OCI-LY7 (cell line): ENCODE results near the gene ARHGEF4. TPM values are rescaled to one million over a fixed set of nuclear protein-coding genes. Genes with fewer than 3 reads are reported as not detected.

Experiments
- BruUV-seq: library from RNA; stranded (reverse); fragments of 400-500 nt; replicated peaks from 2 replicates; lab custom pipeline; 2021; lab: Mats Ljungman, UMichigan
- CTCF ChIA-PET: fragments of 300-600 bp; sonication (Branson Sonifier 250); formaldehyde crosslinking; loops from one replicate; lab custom pipeline; 2022; ENCODE audit warnings: antibody characterized with exemption; ENCODE audit not compliant: unreplicated experiment; lab: Charles Lee
- POLR2A ChIA-PET: fragments of 300-600 bp; sonication (Branson Sonifier 250); formaldehyde crosslinking; loops from one replicate; lab custom pipeline; 2022; ENCODE audit warnings: antibody characterized with exemption; lab: Charles Lee
- DNase-seq: peaks from one replicate; pipeline ENCODE4 v3.0.0-alpha.2; 2015; ENCODE audit warnings: low spot score
- H2AFZ ChIP-seq: fragments of 200-600 bp; sonication (generic), shearing (Covaris generic); 2 replicates; pipeline ENCODE4 v1.6.1; 2014; ENCODE audit warnings: mild to moderate bottlenecking, antibody characterized with exemption, low read length, moderate library complexity
- H3K27ac ChIP-seq: fragments of 200-600 bp; sonication (generic); 2 replicates; pipeline ENCODE4 v1.5.1; 2014; ENCODE audit warnings: mixed run types, low read depth, mild to moderate bottlenecking, moderate library complexity, low read length, inconsistent platforms; ENCODE audit not compliant: poor library complexity, severe bottlenecking
- H3K36me3 ChIP-seq: fragments of 200-600 bp; sonication (generic); 2 replicates; pipeline ENCODE4 v1.6.1; 2014; ENCODE audit warnings: mild to moderate bottlenecking, antibody characterized with exemption, low read length, moderate library complexity, mixed read lengths; ENCODE audit not compliant: insufficient read depth
- H3K4me1 ChIP-seq: fragments of 200-600 bp; sonication (generic); 2 replicates; pipeline ENCODE4 v1.5.1; 2014; ENCODE audit warnings: mild to moderate bottlenecking, low read length; ENCODE audit not compliant: insufficient read depth, poor library complexity, severe bottlenecking
- H3K4me2 ChIP-seq: fragments of 200-600 bp; sonication (generic); 2 replicates; pipeline ENCODE4 v1.6.1; 2014; ENCODE audit warnings: mild to moderate bottlenecking, low read length
- H3K4me3 ChIP-seq: fragments of 200-600 bp; sonication (generic); 2 replicates; pipeline ENCODE4 v1.5.1; 2014; ENCODE audit warnings: mild to moderate bottlenecking, low read depth, low read length; ENCODE audit not compliant: poor library complexity, severe bottlenecking
- H3K79me2 ChIP-seq: fragments of 200-600 bp; sonication (generic); 2 replicates; pipeline ENCODE4 v1.6.1; 2016; ENCODE audit warnings: low read depth, mild to moderate bottlenecking, low read length, moderate library complexity, mixed read lengths; ENCODE audit not compliant: insufficient read depth
- H3K9me2 ChIP-seq: fragments of 200-600 bp; sonication (generic); 2 replicates; pipeline ENCODE4 v1.6.1; 2016; ENCODE audit warnings: mild to moderate bottlenecking, low read length, mixed read lengths; ENCODE audit not compliant: insufficient read depth
- H3K9me3 ChIP-seq: fragments of 200-600 bp; sonication (generic); 2 replicates; pipeline ENCODE4 v1.6.1; 2014; ENCODE audit warnings: mild to moderate bottlenecking, mixed run types, low read length, mixed read lengths
- H4K20me1 ChIP-seq: fragments of 200-600 bp; sonication (generic); 2 replicates; pipeline ENCODE4 v1.6.1; 2014; ENCODE audit warnings: mild to moderate bottlenecking, antibody characterized with exemption, low read length, moderate library complexity, mixed read lengths; ENCODE audit not compliant: insufficient read depth
- EZH2phosphoT487 ChIP-seq: fragments of 200-600 bp; sonication (generic); IDR thresholded peaks from 2 replicates; pipeline ENCODE4 v1.6.1; 2018; ENCODE audit warnings: low read depth, borderline replicate concordance, mild to moderate bottlenecking, mixed run types, antibody characterized with exemption, low read length, moderate library complexity, mixed read lengths
- intact Hi-C: fragments of 100-400 bp; cut with micrococcal nuclease; formaldehyde crosslinking; loops from one replicate; pipeline ENCODE4 v1.10.0; 2022; ENCODE audit not compliant: unreplicated experiment
- total RNA-seq, 2 experiments: library from RNA; depleted of rRNA in 1 of 2; stranded (reverse); fragments of >200 nt in 1 of 2; shearing (Covaris generic) in 1 of 2; gene quantifications; 2 replicates each; pipeline ENCODE4 v1.2.3, GENCODE V29; 2014 to 2022
- TF ChIP-seq, protein P1 (sequence below): fragments of 200-600 bp; sonication (generic); conservative IDR thresholded peaks from 2 replicates; pipeline ENCODE4 v1.5.1; 2014; ENCODE audit warnings: mild to moderate bottlenecking, antibody characterized with exemption, low read length, moderate library complexity, mixed read lengths

ARHGEF4 gene
- total RNA-seq, 2 experiments from 2014 or later: 1.1 to 1.7 TPM

DNA sequence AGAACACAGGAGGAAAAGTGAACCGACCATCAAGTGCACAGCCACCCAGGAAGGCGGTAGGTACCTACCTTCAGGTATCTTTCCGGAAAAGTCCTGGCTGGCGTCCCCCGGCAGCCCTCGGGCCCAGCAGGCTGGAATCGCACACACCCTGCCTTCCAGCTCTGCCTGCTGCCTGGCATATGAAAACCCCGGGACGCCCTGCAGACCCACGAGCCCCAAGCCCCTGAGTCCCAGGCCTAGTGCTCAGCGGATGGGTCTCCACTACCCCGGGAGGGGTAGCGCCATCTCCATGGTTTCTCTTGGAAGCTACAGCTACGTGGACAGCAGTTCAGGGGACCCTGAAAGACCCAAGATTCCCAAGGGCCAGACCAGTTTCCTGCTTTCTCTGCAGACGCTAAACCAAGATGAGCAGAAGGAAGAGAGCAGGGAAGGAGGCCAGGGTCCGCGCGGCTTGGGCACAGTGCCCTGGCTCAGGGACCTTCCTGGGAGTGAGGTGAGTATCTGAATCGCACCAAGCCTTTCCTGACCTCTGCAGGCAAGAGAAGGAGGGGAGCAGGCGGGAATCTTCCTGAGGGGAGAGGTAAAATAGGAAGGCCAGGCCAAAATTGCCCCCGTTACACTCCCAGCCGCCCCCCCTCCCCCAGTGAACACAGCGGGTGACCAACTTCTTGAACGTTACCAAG lies 80.4 kb downstream of the ARHGEF4 start:
- no peaks in the 10 kb centered on the region for H3K9me2 ChIP-seq
- POLR2A ChIA-PET: no interaction called here
- H2AFZ ChIP-seq: no peak overlapping the region
- DNase-seq: no peak
- TF ChIP-seq, protein P1, sequence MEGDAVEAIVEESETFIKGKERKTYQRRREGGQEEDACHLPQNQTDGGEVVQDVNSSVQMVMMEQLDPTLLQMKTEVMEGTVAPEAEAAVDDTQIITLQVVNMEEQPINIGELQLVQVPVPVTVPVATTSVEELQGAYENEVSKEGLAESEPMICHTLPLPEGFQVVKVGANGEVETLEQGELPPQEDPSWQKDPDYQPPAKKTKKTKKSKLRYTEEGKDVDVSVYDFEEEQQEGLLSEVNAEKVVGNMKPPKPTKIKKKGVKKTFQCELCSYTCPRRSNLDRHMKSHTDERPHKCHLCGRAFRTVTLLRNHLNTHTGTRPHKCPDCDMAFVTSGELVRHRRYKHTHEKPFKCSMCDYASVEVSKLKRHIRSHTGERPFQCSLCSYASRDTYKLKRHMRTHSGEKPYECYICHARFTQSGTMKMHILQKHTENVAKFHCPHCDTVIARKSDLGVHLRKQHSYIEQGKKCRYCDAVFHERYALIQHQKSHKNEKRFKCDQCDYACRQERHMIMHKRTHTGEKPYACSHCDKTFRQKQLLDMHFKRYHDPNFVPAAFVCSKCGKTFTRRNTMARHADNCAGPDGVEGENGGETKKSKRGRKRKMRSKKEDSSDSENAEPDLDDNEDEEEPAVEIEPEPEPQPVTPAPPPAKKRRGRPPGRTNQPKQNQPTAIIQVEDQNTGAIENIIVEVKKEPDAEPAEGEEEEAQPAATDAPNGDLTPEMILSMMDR: no peak
- no peak for TF ChIP-seq EZH2phosphoT487
- H3K9me3 ChIP-seq: no peaks in the 10 kb centered on the region
- CTCF ChIA-PET: no interaction called here
- intact Hi-C loops: no loop called here
- H3K4me2 ChIP-seq: no peak overlapping the region
- no TSS peak for BruUV-seq
- H3K36me3 ChIP-seq: no peaks in the 10 kb centered on the region
- H4K20me1 ChIP-seq: no peaks in the 10 kb centered on the region
- H3K4me3 ChIP-seq: no peak overlapping the region
- no peaks in the 10 kb centered on the region for H3K79me2 ChIP-seq
- H3K27ac ChIP-seq: no peak overlapping the region
- H3K4me1 ChIP-seq: no peaks in the 10 kb centered on the region

DNA sequence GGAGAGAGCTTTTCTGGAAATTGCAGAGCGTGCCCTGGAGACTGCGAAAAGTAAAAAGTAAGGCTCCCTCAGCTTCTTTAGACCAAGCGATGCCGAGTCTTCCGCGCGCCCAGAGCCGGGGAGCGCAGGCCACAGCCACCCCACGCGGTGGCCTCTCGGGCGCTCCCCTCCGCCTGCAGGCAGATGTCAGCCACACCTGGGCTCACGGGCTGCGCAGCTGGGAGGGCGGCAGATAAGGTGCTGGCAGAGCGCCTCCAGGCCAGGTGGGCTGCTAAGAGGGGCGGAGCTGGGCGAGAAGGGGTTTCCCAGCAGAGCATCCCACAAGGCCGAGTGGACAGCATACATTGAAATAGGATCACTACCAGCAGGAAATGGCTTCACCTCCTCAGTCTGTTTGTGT lies 81.7 kb downstream of the ARHGEF4 start:
- CTCF ChIA-PET: no interaction called here
- Histone ChIP-seq H3K9me3 (no peaks in the 10 kb centered on the region), H3K4me2 (no peak overlapping the region), H2AFZ (no peak overlapping the region), H4K20me1 (no peaks in the 10 kb centered on the region), H3K36me3 (no peaks in the 10 kb centered on the region), H3K27ac (no peak overlapping the region), H3K79me2 (no peaks in the 10 kb centered on the region), H3K4me3 (no peak overlapping the region), H3K9me2 (no peaks in the 10 kb centered on the region), H3K4me1 (no peaks in the 10 kb centered on the region)
- intact Hi-C loops: no loop called here
- TF ChIP-seq, protein P1: no peak
- TF ChIP-seq EZH2phosphoT487: no peak
- POLR2A ChIA-PET: interaction anchor here (0.5 kb wide), 1 partner anchor 8 kb away, joined by 3 read pairs; no protein-coding TSS in a partner anchor
- DNase-seq: no peak
- no TSS peak for BruUV-seq

DNA sequence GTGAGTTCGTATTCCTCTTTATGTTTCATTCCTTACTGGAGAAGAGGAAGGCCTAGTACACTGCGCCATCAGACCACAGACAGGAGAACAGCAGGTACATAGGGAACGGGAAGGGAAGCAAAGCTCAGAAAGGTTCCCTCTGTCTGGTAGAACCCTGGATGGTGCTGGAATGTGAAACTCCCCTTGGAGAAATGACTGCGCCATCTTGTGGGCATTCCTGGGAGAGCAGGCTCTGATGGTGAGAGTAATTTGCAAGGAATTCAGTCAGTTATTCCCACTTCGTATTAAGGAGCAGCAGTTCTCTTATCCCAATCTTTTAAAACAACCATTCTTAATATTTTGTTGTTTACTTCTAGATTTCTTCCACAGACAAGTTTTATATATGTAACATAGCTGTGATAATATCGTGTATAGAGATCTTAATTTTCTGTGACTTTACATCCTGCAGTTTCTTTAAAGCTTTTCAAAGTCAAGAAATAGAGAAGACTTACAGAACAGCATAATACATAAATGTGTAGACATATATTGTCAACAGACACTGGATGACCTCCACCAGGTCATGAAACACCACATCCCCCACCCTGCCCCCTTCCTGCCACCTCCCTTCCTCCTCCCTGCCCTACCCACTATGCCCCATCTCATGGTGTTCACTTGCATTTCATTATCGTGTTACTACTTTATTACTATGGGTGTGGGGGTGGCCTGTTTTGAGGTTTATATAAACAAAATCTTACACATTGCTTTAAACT lies 83.9 kb downstream of the ARHGEF4 start:
- H3K36me3 ChIP-seq: no peaks in the 10 kb centered on the region
- ChIA-PET POLR2A (no interaction called here), CTCF (interaction anchor here (1.1 kb wide), 1 partner anchor 123 kb away, joined by 3 read pairs; no protein-coding TSS in a partner anchor)
- H3K27ac ChIP-seq: no peak overlapping the region
- intact Hi-C loops: loop anchor here (1.0 kb wide), 1 partner anchor 122 kb away; no protein-coding TSS in a partner anchor
- no TSS peak for BruUV-seq
- no peak overlapping the region for H2AFZ ChIP-seq
- H3K4me2 ChIP-seq: no peak overlapping the region
- TF ChIP-seq, protein P1: peak; percentile 96
- TF ChIP-seq EZH2phosphoT487: no peak
- no peak overlapping the region for H3K4me3 ChIP-seq
- peak; percentile 38 for DNase-seq
- H4K20me1 ChIP-seq: no peaks in the 10 kb centered on the region
- H3K4me1 ChIP-seq: no peaks in the 10 kb centered on the region
- H3K79me2 ChIP-seq: no peaks in the 10 kb centered on the region
- H3K9me3 ChIP-seq: no peaks in the 10 kb centered on the region
- no peaks in the 10 kb centered on the region for H3K9me2 ChIP-seq
